ENCODE results near the gene RPS25.

The RPS25 gene

DNA sequence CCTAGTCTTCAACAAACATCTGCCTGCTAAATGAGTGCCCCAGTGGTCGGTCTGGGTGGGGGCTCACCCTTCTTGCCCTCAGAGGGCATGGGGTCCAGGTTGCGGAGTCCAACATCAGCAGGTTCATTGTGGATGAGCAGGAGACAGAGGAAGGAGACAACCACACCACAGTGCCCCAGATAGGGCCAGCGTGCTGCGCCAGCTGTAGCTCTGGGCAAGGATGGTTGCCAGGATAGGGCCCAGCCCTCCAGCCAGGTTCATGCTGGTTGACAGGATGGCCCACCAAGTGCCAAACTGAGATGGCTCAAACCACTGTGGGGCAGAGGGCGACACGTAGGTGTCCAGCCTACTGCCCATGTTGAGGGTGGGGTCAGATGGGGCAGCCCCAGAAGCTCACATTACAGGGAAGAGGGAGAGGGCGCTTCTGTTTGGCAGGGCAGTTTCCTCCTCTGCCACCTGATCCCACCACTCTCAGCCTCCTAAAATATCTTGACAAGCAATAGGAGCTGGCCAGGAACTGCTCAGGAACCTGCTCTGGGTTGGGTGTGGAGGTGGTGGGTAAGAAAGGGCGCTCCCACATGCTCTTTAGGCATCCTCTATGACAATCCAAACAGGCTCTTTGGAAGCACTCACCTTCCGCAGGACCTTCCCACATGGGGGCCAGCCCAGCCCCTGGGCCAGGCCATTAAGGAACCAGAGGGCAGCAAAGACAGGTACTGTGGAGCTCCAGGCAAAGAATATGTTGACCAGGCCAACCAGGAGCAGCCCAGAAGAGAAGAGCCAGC, 9.6 kb upstream of the RPS25 start:
- TF ChIP-seq, protein P1, sequence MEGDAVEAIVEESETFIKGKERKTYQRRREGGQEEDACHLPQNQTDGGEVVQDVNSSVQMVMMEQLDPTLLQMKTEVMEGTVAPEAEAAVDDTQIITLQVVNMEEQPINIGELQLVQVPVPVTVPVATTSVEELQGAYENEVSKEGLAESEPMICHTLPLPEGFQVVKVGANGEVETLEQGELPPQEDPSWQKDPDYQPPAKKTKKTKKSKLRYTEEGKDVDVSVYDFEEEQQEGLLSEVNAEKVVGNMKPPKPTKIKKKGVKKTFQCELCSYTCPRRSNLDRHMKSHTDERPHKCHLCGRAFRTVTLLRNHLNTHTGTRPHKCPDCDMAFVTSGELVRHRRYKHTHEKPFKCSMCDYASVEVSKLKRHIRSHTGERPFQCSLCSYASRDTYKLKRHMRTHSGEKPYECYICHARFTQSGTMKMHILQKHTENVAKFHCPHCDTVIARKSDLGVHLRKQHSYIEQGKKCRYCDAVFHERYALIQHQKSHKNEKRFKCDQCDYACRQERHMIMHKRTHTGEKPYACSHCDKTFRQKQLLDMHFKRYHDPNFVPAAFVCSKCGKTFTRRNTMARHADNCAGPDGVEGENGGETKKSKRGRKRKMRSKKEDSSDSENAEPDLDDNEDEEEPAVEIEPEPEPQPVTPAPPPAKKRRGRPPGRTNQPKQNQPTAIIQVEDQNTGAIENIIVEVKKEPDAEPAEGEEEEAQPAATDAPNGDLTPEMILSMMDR (IDR thresholded peaks at IDR 0.05; ENCODE audit: extremely low read depth, missing control alignments) = no peak
- no peak for DNase-seq (ENCODE audit: low spot score)

DNA sequence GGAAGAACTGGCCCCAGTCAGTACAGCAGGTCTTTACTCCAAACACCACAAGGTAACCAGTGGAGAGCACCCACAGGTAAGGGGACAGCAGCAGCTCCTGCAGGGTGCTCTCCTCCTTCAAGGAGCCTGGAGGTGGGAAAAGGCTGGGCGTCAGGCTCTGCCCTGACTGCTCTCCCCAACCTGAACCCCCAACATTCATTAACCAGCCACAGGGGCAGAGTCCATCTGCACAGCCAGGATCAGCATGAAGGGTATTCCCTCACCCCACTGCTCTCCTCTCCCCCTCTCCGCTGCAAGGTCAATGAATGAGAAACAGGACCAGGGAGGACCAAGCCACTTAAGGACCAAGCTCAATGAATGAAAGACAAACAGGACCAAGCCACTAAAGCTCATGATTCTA, 8.8 kb upstream of the RPS25 start:
- DNase-seq (ENCODE audit: low spot score) = no peak
- TF ChIP-seq, protein P1 (IDR thresholded peaks at IDR 0.05; ENCODE audit: extremely low read depth, missing control alignments) = no peak

DNA sequence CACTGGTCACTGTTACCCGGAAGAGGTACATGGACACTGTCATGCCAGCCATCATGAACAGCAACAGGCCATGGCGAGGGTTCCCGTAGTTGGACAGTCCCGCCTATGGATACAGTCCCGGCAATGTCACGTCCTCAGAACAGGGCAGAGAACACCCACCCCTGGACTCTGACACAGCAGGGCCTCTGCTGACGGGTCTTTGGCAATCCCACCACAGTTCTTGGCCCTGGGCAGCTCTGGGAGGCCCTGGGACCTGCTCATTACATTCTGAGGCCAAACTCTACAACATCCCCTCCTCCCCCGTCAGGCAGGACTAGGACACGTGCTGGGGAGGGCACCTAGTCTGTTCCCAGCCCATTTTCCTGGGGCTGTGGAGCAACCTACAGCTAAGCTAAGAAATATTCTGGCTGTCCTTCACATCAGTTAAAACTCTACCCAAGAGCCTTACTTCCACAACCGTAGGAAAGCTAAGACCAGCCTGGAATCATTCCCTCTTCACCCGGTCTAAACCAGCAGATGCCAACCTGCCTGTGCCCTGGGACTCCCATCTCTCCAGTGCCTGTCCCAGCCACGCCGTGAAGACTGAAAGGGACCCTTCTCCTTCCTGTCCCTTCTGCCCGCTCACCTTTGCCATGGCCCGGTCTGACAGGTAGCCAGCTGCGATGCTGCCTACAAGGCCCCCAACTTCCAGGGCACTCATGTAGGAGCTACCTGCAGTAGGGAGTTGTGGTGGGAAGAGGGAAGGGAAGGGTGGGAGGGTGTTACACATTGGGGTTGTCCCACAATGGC, 8.0 kb upstream of the RPS25 start:
- no peak for DNase-seq (ENCODE audit: low spot score)
- TF ChIP-seq, protein P1 (IDR thresholded peaks at IDR 0.05; ENCODE audit: extremely low read depth, missing control alignments) = no peak

DNA sequence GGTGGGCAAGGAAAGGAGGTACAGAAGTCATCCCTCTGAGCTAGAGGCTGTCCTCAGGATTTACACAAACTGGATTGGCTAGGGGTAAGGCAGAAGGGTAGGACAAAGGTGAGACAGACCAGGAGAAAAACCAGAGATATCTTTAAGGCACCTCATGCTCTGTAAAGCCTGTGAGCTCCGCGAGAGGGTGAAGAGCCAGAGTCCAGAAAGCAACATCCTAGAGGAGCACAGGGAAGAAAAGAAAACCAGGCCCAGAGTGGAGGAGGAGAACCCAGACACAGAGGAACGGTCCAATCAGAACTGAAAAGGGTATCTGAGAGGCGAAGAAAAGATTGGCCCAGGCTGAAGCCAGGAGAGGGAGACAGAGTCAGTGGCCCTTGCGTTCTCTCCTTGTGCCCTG, 7.4 kb upstream of the RPS25 start:
- no peak for DNase-seq (ENCODE audit: low spot score)
- TF ChIP-seq, protein P1 (IDR thresholded peaks at IDR 0.05; ENCODE audit: extremely low read depth, missing control alignments) = no peak

DNA sequence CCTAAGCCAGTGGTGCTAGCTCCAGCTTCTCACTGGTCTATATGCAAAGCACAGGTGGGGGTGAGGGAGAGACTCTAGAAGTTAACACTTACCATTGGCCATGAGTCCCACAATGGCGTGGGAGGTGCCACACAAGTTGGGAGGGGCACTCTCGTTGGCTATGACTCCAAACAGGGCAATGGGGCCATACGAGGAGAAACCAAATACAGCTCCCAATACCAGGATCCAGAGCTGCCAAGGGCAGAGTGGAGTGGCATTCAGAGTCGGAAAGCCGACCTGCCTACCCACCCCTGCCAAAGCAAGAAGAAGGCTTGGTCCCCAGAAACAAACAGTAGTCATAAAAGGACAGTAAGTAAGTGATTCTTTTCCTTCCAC, 6.9 kb upstream of the RPS25 start:
- TF ChIP-seq, protein P1 (IDR thresholded peaks at IDR 0.05; ENCODE audit: extremely low read depth, missing control alignments) = no peak
- DNase-seq (ENCODE audit: low spot score) = no peak

DNA sequence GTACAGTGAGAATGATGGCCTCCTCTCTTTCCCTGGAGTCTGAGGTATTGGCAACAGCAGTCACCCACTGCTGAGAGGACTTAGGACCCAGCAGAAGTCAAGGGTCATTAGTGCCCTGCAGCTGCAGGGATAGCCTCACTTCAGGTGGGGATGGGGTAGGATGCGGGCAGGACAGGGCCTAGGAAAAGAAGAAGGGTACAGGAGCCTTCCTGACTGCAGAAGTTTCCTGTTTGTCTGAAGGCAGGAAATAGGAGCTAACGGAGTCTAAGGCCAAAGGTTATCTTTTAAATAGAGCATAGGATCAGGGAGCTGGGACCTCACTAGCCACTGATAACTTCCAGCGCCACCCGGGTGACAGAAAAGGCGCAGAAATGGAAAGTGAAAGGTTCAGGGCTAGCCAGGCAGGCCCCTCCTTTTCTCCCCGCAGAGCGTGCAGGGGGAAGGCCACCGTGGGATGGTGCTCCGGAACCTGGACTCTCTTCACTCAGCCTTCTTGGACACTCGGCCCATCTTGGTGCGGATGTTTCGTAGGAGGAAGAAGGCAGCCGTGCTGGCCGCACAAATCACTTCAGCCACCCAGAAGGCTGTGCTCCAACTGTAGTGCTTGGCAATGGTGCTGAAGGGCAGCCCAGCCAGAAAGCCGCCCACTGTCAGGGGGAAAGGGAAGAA, 6.4 kb upstream of the RPS25 start:
- DNase-seq (ENCODE audit: low spot score) = no peak

More for the DNA sequence above, 6.4 kb upstream of the RPS25 start:
- TF ChIP-seq, protein P1 (IDR thresholded peaks at IDR 0.05; ENCODE audit: extremely low read depth, missing control alignments) = no peak
